Pons (tissue), 1 donor: ENCODE data around the gene CPD.
"Not testable (repeated sequence)": the region's sequence is repeated elsewhere in the genome, so short reads cannot be mapped to it uniquely, and the experiment has no call there.

Experiments
- DNase-seq: peaks from one replicate; pipeline ENCODE4 v3.0.0-alpha.2; 2016; ENCODE audit warnings: low spot score

Gene CPD

DNA sequence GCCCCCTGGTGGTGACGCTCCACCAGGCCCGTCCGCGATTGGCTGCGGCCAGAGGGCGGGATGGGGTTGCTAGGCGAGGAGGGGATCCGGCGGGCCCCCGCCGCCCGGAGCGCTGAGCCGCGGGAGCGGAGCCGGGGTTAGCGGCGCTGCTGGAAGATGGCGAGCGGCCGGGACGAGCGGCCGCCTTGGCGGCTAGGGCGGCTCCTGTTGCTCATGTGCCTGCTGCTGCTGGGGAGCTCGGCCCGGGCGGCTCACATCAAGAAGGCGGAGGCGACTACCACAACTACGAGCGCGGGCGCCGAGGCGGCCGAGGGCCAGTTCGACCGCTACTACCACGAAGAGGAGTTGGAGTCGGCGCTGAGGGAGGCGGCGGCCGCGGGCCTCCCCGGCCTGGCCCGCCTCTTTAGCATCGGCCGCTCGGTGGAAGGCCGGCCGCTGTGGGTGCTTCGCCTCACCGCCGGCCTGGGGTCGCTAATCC is at the start of gene CPD:
TSS of gene CPD (plus strand) at position 103 of the 478 bp plus-strand sequence. CDS start at position 157, 54 bp downstream.
- DNase-seq, result peak; percentile 97

GRCh38 chr17:30332057-30332542 is 46.6 kb upstream of the CPD start:
- no peak for DNase-seq

GRCh38 chr17:30333503-30334360 is 45.0 kb upstream of the CPD start, which contains the start of gene TMIGD1:
Gene TMIGD1 (minus strand): TSS chr17:30334057. CDS start chr17:30332133, 1,924 bp downstream.
- DNase-seq, result no peak

DNA sequence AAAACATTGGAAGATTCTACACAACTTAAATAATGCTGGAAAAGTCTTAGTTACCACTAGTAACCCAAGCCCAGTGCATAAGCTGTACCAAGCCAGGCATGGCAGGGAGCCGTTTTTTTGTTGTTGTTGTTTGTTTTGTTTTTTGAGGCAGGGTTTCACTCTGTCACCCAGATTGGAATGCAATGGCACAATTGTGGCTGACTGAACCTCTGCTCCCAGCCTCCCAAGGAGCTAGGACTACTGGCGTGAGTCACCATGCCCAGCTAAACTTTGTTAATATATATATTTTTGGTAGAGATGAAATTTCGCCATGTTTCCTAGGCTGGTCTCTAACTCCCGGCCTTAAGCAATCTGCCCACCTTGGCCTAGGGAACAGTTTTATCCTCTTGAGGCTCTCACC is 44.3 kb upstream of the CPD start:
- DNase-seq, result no peak

- no peak for DNase-seq
These were observed 42.2 kb upstream of the CPD start for GRCh38 chr17:30336369-30337171.

GRCh38 chr17:30337393-30337999 is 41.2 kb upstream of the CPD start:
- DNase-seq, result no peak

DNA sequence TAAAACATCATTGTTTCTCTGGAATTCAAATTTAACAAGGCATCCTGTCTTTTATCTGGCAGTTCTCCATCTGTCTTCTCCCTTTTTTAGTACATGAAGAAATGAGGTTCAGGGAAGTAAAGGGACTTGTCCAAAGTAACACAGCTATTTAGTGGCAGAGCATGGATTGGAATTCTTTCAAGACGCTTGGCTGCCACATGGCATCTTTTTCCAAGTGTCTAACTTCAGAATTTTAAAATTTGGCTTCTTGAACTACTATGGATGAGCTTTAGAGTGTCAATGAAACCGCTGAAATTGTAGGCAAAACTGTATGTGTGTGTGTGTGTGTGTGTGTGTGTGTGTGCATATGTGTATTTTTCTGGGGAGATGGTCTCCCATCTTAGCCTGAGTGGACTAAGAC is 39.6 kb upstream of the CPD start:
- DNase-seq, result no peak

- DNase-seq, result no peak
These were observed 37.8 kb upstream of the CPD start for GRCh38 chr17:30340801-30341356.

DNA sequence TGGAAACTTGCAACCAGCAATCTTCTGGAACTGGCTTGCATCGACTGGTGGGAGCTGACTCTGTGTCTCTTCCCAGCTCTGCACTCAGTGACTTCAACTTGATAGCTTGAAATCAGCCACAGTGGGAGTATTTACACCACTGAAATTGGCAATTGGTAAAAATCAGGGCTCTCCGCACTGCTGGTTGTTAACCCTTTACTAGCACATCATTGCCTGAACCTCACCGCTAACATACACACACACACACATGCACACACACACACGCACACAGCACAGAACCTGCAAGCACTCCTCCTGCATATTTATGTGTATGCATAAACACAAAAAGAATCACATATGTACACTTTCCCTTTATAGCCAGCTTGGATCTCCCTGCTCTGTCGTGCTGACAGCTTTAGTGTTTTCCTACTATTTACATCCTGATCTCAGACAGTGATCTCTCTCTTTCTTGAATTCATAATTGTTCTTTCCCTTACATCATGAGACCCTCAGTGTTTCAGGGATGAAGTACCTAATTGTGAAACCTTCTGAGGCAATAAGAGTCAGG is 37.0 kb upstream of the CPD start:
- no peak for DNase-seq

DNA sequence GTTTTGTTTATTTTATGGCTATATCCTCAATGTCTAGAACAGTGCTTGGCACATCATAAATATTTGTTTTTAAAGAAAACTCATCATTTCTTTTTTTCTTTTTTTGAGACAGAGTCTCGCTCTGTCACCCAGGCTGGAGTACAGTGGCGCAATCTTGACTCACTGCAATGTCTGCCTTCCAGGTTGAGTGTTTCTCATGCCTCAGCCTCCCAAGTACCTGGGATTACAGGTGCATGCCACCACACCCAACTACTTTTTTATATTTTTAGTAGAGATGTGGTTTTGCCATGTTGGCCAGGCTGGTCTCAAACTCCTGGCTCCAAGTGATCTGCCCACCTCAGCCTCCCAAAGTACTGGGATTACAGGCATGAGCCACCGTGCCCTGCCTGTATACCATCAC is 35.5 kb upstream of the CPD start:
- not testable (repeated sequence) for DNase-seq

DNA sequence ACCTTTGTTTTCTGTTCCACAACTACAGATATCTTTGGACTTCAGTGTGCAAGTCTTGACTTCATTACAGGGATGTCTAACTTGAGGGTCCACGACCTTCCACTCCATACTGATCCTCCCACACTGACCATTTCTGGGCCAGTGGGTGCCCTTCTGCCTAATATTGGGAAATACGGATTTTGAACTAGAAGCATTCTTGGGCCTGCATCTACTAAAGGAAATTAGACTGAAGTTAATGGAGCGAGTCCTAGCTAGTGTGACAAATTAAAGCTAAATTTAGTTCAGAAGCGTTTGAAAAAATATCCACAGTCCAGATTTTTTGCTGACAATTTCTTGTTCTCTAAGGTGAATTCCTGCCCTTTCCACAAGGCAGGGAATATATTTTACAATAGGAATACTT is 34.9 kb upstream of the CPD start:
- no peak for DNase-seq

- DNase-seq, result peak; percentile 97
These were observed 34.2 kb upstream of the CPD start for GRCh38 chr17:30344283-30345088.

DNA sequence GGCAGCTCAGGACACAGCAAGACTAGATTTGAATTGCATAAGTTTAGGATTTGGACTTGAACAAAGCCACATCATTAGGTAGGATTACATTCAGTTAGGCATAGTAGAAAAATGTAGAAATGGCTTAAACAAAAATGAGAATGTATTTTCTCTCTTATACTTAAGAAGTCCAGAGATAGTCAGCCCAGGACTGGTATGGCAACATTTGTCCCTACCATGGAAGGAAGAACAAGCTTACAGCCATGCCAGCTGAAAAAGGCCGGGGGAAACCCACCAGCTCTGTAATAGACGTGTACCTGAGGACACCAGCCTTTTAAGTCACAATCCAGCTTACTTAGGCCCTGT is 33.7 kb upstream of the CPD start:
- no peak for DNase-seq

- DNase-seq, result no peak
These were observed 33.1 kb upstream of the CPD start for GRCh38 chr17:30345527-30346075.

DNA sequence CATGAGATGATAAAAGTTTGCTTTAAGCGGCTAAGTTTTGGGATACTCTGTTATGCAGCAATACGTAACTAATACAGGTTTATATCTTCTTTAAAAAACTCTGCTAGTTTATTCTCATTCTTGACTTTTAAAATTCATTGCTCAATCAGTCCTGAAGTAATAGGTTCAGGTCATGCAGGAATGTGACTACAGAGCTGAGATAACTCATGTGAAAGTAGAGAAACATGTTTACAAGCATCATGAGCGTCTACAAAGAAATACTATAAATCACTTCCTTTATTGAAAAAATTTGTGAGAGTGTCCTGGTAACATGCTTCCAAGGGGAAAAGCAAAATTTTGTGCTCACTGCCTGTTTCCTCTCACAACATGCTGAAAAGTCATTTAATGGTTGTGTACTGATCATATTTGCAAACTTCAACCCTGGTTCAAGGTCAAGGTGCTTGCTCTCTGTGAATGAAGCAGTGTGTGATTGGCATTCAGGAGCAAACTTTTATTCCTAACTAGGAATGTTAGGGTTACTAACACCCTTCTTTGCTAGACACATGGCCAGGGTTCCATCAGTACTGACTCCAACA is 32.4 kb upstream of the CPD start:
- DNase-seq, result no peak

DNA sequence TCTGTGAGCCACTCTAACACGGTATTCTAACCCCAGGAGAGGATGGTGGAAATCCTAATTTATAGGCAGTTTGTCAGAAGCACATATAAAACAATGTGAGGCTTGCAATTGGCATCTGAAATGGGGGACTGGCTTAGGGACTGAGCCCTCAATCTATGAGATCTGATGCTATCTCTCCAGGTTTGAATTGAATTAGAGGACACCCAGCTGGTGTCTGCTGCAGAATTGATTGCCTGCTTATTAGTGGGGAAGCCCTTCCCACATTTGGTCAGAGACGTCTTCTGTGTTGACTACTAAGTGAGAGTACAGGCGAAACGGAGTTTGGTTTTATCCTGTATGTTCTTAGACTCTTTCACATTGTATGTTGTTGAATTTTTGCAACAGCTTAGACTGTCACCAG is 31.2 kb upstream of the CPD start:
- no peak for DNase-seq

- no peak for DNase-seq
These were observed 29.5 kb upstream of the CPD start for GRCh38 chr17:30349252-30349651.

DNA sequence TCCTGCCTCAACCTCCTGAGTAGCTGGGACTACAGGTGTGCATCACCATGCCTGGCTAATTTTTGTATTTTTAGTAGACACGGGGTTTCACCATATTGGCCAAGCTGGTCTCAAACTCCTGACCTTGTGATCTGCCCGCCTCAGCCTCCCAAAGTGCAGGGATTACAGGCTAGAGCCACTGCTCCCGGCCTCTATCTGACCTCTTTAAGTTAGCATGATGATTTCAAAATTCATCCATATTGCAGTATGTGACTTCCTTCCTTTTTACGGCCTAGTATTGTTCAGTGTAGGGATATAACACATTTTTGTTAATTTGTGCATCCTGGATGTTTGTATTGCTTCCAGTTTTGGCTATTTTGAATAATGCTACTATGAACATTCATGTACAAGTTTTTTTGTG is 27.5 kb upstream of the CPD start:
- DNase-seq, result not testable (repeated sequence)

GRCh38 chr17:30351735-30352134 is 27.0 kb upstream of the CPD start:
- DNase-seq, result no peak

- no peak for DNase-seq
These were observed 26.4 kb upstream of the CPD start for GRCh38 chr17:30352240-30352814.
